Measurements from ENCODE around the gene SLC22A23. TPM values are rescaled to one million over a fixed set of nuclear protein-coding genes. Genes with fewer than 3 reads are reported as not detected.

The SLC22A23 gene
- total RNA-seq, 1 donor: 18.1 TPM

- Histone ChIP-seq H4K20me1 (ENCODE audit: insufficient read depth, low read length) (no peaks in the 10 kb centered on the region), H3K36me3 (ENCODE audit: insufficient read depth, low read length) (no peaks in the 10 kb centered on the region), H3K4me3 (ENCODE audit: insufficient read depth, low read length) (no peak overlapping the region), H3K27me3 (ENCODE audit: insufficient read depth, low read length) (no peaks in the 10 kb centered on the region), H3K4me1 (ENCODE audit: insufficient read depth, low read length) (peaks cover 15% of the 10 kb centered on the region), H3K27ac (ENCODE audit: low read depth, low read length) (no peak overlapping the region), H3K4me2 (ENCODE audit: insufficient read depth, low read length) (no peak overlapping the region), H3K79me2 (ENCODE audit: insufficient read depth, low read length) (no peaks in the 10 kb centered on the region), H3K9me3 (ENCODE audit: low read depth, low read length) (no peaks in the 10 kb centered on the region), H2AFZ (ENCODE audit: low read length) (no peak overlapping the region)
- DNase-seq (ENCODE audit: insufficient read length, low spot score, missing footprints): no peak
- TF ChIP-seq CTCF (IDR thresholded peaks at IDR 0.05; ENCODE audit: extremely low read depth, low read depth, low read length): no peak
Observed at GRCh38 chr6:3358413-3359100, 98.3 kb downstream of the SLC22A23 start.

DNA sequence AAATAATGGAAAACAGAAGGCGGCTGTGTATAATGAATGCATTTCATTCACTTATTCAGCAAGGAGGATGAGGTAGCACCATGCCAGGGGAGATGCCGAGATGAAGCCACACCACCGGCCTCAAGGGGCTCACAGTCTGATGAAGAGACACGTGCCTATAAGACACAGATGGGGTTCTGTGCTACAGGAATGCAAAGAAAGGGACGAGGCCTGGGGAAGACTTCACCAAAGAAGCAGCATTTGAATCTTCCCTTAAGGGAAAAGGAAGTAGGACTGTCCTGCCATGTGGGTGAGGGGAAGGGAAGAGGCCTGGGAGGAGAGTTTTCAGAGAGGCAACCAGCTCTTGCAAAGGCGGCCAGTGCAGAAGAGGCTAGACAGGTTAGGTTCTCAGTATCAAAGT is 99.2 kb downstream of the SLC22A23 start:
- H4K20me1 ChIP-seq (ENCODE audit: insufficient read depth, low read length): no peaks in the 10 kb centered on the region
- no peaks in the 10 kb centered on the region for H3K79me2 ChIP-seq (ENCODE audit: insufficient read depth, low read length)
- no peak for DNase-seq (ENCODE audit: insufficient read length, low spot score, missing footprints)
- H3K27me3 ChIP-seq (ENCODE audit: insufficient read depth, low read length): no peaks in the 10 kb centered on the region
- H3K27ac ChIP-seq (ENCODE audit: low read depth, low read length): no peak overlapping the region
- H3K4me3 ChIP-seq (ENCODE audit: insufficient read depth, low read length): no peak overlapping the region
- H3K4me2 ChIP-seq (ENCODE audit: insufficient read depth, low read length): no peak overlapping the region
- TF ChIP-seq CTCF (IDR thresholded peaks at IDR 0.05; ENCODE audit: extremely low read depth, low read depth, low read length): no peak
- no peaks in the 10 kb centered on the region for H3K9me3 ChIP-seq (ENCODE audit: low read depth, low read length)
- no peaks in the 10 kb centered on the region for H3K36me3 ChIP-seq (ENCODE audit: insufficient read depth, low read length)
- H2AFZ ChIP-seq (ENCODE audit: low read length): no peak overlapping the region
- H3K4me1 ChIP-seq (ENCODE audit: insufficient read depth, low read length): peaks cover 15% of the 10 kb centered on the region

DNA sequence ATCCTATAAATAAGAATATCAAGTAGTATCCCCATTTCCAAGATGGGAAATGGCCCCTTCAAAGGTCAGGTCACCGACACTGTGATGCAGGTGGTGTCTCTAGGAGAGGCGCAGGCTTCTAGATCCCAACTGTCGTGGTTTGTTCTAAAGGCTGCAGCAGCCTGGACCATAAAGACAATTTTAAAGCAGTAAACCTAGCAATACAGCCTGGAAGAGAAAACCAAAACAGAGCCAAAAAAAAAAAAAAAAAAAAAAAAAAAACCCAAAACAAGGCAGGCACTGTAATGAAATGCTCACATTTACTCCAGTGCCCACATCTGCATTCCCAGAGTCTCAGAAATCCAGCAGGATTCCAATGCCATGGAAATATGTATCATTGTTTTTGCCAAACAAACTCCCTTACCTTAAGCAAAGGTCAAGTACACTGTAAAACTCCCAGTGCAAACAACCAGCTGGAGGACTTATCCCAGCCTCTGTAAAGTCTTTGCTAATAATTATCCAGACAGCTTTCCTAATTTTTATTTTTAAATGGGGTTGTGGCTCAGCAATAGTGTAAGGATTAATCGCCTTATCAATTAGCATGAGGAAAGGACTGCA is 99.9 kb downstream of the SLC22A23 start:
- H3K9me3 ChIP-seq (ENCODE audit: low read depth, low read length): no peaks in the 10 kb centered on the region
- H3K4me3 ChIP-seq (ENCODE audit: insufficient read depth, low read length): no peak overlapping the region
- no peaks in the 10 kb centered on the region for H4K20me1 ChIP-seq (ENCODE audit: insufficient read depth, low read length)
- peak overlapping the region; percentile 87 for H3K27ac ChIP-seq (ENCODE audit: low read depth, low read length)
- H3K27me3 ChIP-seq (ENCODE audit: insufficient read depth, low read length): no peaks in the 10 kb centered on the region
- peak overlapping the region; percentile 93 for H2AFZ ChIP-seq (ENCODE audit: low read length)
- no peak for DNase-seq (ENCODE audit: insufficient read length, low spot score, missing footprints)
- H3K36me3 ChIP-seq (ENCODE audit: insufficient read depth, low read length): no peaks in the 10 kb centered on the region
- H3K79me2 ChIP-seq (ENCODE audit: insufficient read depth, low read length): no peaks in the 10 kb centered on the region
- H3K4me2 ChIP-seq (ENCODE audit: insufficient read depth, low read length): peak overlapping the region; percentile 94
- H3K4me1 ChIP-seq (ENCODE audit: insufficient read depth, low read length): peaks cover 15% of the 10 kb centered on the region
- no peak for TF ChIP-seq CTCF (IDR thresholded peaks at IDR 0.05; ENCODE audit: extremely low read depth, low read depth, low read length)

- H4K20me1 ChIP-seq (ENCODE audit: insufficient read depth, low read length): no peaks in the 10 kb centered on the region
- no peaks in the 10 kb centered on the region for H3K79me2 ChIP-seq (ENCODE audit: insufficient read depth, low read length)
- H3K27me3 ChIP-seq (ENCODE audit: insufficient read depth, low read length): no peaks in the 10 kb centered on the region
- TF ChIP-seq CTCF (IDR thresholded peaks at IDR 0.05; ENCODE audit: extremely low read depth, low read depth, low read length): no peak
- H3K4me3 ChIP-seq (ENCODE audit: insufficient read depth, low read length): peak overlapping the region; percentile 71
- H2AFZ ChIP-seq (ENCODE audit: low read length): peak overlapping the region; percentile 93
- H3K4me1 ChIP-seq (ENCODE audit: insufficient read depth, low read length): peaks cover 19% of the 10 kb centered on the region
- no peaks in the 10 kb centered on the region for H3K36me3 ChIP-seq (ENCODE audit: insufficient read depth, low read length)
- H3K4me2 ChIP-seq (ENCODE audit: insufficient read depth, low read length): peak overlapping the region; percentile 94
- H3K27ac ChIP-seq (ENCODE audit: low read depth, low read length): peak overlapping the region; percentile 87
- H3K9me3 ChIP-seq (ENCODE audit: low read depth, low read length): no peaks in the 10 kb centered on the region
- DNase-seq (ENCODE audit: insufficient read length, low spot score, missing footprints): peak; percentile 94
Observed at GRCh38 chr6:3356056-3356823, 100.6 kb downstream of the SLC22A23 start.

All from osteoblast (primary cell).